IPS-20b (cell line): Measurements from ENCODE around the gene ZNF30.
"Not testable (repeated sequence)": the region's sequence is repeated elsewhere in the genome, so short reads cannot be mapped to it uniquely, and the experiment has no call there.

Experiments
- H3K27ac ChIP-seq: one replicate; pipeline ENCODE4 v1.5.1; 2013; ENCODE audit warnings: low read length
- H3K27me3 ChIP-seq: 2 replicates; pipeline ENCODE4 v1.6.1; 2013; ENCODE audit warnings: mild to moderate bottlenecking, low read length, inconsistent platforms; ENCODE audit not compliant: insufficient read depth
- H3K36me3 ChIP-seq: 2 replicates; pipeline ENCODE4 v1.6.1; 2013; ENCODE audit warnings: low read depth, mild to moderate bottlenecking, inconsistent platforms, low read length, moderate library complexity; ENCODE audit not compliant: insufficient read depth
- H3K4me1 ChIP-seq: 2 replicates; pipeline ENCODE4 v1.6.1; 2013; ENCODE audit warnings: mild to moderate bottlenecking, control low read depth, inconsistent platforms, low read length, moderate library complexity; ENCODE audit not compliant: insufficient read depth
- H3K4me3 ChIP-seq: 2 replicates; pipeline ENCODE4 v1.5.1; 2013; ENCODE audit warnings: mild to moderate bottlenecking, low read length, inconsistent platforms
- H3K9ac ChIP-seq: 2 replicates; pipeline ENCODE4 v1.6.1; 2013; ENCODE audit warnings: low read depth, mild to moderate bottlenecking, inconsistent platforms, low read length, moderate library complexity
- H3K9me3 ChIP-seq: 2 replicates; pipeline ENCODE4 v1.6.1; 2013; ENCODE audit warnings: mild to moderate bottlenecking, low read depth, low read length, inconsistent platforms; ENCODE audit not compliant: insufficient read depth

Gene ZNF30

DNA sequence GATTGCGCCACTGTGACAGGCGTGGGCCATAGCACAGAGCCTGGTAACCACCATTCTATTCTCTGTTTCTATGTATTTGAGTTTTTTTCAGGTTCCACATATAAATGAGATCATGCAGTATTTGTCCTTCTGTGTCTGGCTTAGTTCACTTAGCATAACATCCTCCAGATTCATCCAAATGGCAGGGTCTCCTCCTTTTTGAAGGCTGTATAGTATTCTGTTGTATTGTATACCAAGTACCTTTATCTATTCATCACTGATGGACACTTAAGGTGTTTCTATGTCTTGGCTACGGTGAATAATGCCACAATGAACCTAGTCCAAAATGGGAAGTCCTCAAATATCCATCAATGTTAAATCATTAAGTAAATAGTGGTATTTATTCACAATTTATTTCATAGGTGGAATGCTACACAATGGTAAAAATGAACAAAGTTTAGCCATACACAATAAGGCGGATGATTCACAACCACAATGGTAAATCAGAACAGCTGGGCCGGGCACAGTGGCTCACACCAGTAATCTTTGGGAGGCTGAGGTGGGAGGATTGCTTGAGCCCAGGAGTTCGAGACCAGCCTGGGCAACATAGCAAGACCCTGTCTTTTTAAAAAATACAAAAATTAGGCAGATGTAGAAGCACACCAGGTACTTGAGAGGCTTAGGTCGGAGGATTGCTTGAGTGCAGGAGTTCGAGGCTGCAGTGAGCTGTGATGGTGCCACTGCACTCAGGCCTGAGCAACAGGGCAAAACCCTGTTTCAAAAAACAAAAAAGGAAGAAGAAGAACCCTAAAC lies 65.0 kb downstream of the ZNF30 start:
- Histone ChIP-seq H3K9ac (no peak overlapping the region), H3K27ac (no peak overlapping the region), H3K36me3 (no peaks in the 10 kb centered on the region), H3K9me3 (no peaks in the 10 kb centered on the region; the same call in 1 of the 2 replicates), H3K4me3 (no peak overlapping the region), H3K27me3 (no peaks in the 10 kb centered on the region), H3K4me1 (peaks cover 2% of the 10 kb centered on the region; the same call in 1 of the 2 replicates)

DNA sequence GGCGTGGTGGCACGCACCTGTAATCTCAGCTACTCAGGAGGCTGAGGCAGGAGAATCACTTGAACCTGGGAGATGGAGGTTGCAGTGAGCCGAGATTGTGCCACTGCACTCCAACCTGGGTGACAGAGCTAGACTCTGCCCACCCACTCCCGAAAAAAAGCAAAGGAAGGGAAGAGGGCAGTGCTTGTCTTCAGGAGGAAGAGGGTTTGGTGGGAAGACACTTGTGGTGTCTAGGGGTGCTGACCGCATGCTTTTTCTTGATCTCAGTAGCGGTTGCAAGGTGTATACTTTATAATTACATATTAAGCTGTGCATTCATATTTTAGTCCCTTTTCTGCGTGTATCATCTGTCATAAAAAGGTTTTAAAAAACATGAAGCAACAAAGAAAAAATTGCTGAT lies 65.9 kb downstream of the ZNF30 start:
- H3K4me1 ChIP-seq = peaks cover 11% of the 10 kb centered on the region; the same call in 1 of the 2 replicates
- H3K36me3 ChIP-seq, H3K9ac ChIP-seq, H3K4me3 ChIP-seq, H3K27me3 ChIP-seq, H3K9me3 ChIP-seq, H3K27ac ChIP-seq: not testable (repeated sequence)

DNA sequence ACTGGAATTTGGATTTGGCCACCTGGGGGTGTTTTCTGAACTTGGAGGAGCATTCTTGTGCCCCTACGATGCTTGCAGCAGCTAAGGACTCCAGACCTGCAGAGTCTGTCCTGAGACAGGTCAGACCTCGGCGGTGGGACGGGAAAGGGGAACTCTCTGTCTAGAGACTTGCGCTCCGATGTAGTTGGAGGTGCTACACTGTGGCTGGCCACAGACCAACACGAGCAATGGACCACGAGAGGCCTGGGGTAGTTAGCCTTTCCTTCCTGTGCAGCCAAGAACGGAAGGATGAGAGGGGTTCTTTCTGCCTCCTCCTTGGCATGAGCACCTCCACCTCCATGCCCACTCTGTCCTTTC lies 67.6 kb downstream of the ZNF30 start:
- Histone ChIP-seq H3K27ac (no peak overlapping the region), H3K27me3 (no peaks in the 10 kb centered on the region), H3K4me1 (peaks cover 15% of the 10 kb centered on the region; the same call in 1 of the 2 replicates)

More for the DNA sequence above, 67.6 kb downstream of the ZNF30 start:
- H3K9ac ChIP-seq = no peak overlapping the region
- H3K9me3 ChIP-seq = no peaks in the 10 kb centered on the region; the same call in 1 of the 2 replicates
- H3K36me3 ChIP-seq = no peaks in the 10 kb centered on the region
- no peak overlapping the region for H3K4me3 ChIP-seq
